Activated B cell treated with CpG ODN at 0.5 μM for 24 hours (primary cell): ENCODE data around the gene CLEC1A. TPM values are rescaled to one million over a fixed set of nuclear protein-coding genes. Genes with fewer than 3 reads are reported as not detected.

Experiments used
- ATAC-seq: fragments of 200-7000 bp; cut with Tn5 transposase; one replicate; pipeline ENCODE4 v1.10.0; 2021; ENCODE audit warnings: low read depth, mild to moderate bottlenecking, moderate library complexity
- CTCF ChIA-PET: fragments of 350-600 bp; sonication (Branson Sonifier 250); formaldehyde crosslinking; loops from one replicate; lab custom pipeline; 2021; ENCODE audit warnings: antibody characterized with exemption; lab: Charles Lee
- POLR2A ChIA-PET: fragments of 350-600 bp; sonication (Branson Sonifier 250); formaldehyde crosslinking; loops from one replicate; lab custom pipeline; 2021; ENCODE audit warnings: antibody characterized with exemption; lab: Charles Lee
- DNase-seq: peaks from one replicate; pipeline ENCODE4 v3.0.0; 2022
- H3K27ac Mint-ChIP-seq: one replicate; pipeline ENCODE4 v1.8.0; 2020; ENCODE audit warnings: mixed read lengths
- H3K27me3 Mint-ChIP-seq: one replicate; pipeline ENCODE4 v1.8.0; 2021; ENCODE audit warnings: mixed read lengths
- H3K36me3 Mint-ChIP-seq: one replicate; pipeline ENCODE4 v1.8.0; 2021; ENCODE audit warnings: low read depth, mixed read lengths
- H3K4me1 Mint-ChIP-seq: one replicate; pipeline ENCODE4 v1.8.0; 2021; ENCODE audit warnings: mixed read lengths
- H3K4me3 Mint-ChIP-seq: one replicate; pipeline ENCODE4 v1.8.0; 2020; ENCODE audit warnings: mild to moderate bottlenecking, mixed read lengths
- H3K9me3 Mint-ChIP-seq: one replicate; pipeline ENCODE4 v1.8.0; 2020; ENCODE audit warnings: mixed read lengths
- intact Hi-C: fragments of 100-400 bp; cut with micrococcal nuclease; formaldehyde crosslinking; loops from one replicate; pipeline ENCODE4 v1.15.1; 2024
- total RNA-seq: library from RNA; stranded (reverse); gene quantifications from 2 replicates; pipeline ENCODE4 v1.2.3, GENCODE V29; 2022
- TF ChIP-seq, protein P1 (sequence below): fragments of 200-600 bp; IDR thresholded peaks from one replicate; pipeline ENCODE4 v1.8.0; 2022; ENCODE audit warnings: antibody characterized with exemption, mild to moderate bottlenecking

Gene CLEC1A
- total RNA-seq, 1 donor from 2014 or later, result not detected

DNA sequence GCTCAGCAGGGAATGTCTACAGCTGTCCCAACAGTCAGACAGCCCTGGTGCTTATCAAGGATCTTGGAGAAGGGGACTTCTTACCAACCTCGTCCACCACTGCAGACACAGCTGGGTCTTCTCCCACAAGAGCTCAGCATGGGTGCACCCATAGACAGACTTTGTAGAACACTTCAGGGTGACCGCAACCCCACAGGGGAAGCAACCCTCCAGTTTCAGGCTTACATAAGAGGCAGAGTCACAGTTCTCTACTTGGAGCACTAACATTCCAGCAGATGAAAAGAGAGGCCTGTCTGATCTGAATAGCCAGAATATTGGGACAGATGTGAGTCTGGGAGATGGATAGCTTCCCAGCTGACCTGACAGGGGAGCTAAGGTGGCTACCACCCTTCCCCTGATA lies 3.5 kb upstream of the CLEC1A start:
- intact Hi-C loops, result no loop called here
- Mint-ChIP-seq H3K36me3 (no peaks in the 10 kb centered on the region), H3K4me3 (no peak overlapping the region), H3K9me3 (peaks cover 8% of the 10 kb centered on the region), H3K4me1 (no peaks in the 10 kb centered on the region), H3K27ac (no peak overlapping the region), H3K27me3 (peaks cover 41% of the 10 kb centered on the region)
- CTCF ChIA-PET, result no interaction called here
- DNase-seq (no peak), ATAC-seq (no peak)
- POLR2A ChIA-PET, result no interaction called here
- TF ChIP-seq, protein P1, sequence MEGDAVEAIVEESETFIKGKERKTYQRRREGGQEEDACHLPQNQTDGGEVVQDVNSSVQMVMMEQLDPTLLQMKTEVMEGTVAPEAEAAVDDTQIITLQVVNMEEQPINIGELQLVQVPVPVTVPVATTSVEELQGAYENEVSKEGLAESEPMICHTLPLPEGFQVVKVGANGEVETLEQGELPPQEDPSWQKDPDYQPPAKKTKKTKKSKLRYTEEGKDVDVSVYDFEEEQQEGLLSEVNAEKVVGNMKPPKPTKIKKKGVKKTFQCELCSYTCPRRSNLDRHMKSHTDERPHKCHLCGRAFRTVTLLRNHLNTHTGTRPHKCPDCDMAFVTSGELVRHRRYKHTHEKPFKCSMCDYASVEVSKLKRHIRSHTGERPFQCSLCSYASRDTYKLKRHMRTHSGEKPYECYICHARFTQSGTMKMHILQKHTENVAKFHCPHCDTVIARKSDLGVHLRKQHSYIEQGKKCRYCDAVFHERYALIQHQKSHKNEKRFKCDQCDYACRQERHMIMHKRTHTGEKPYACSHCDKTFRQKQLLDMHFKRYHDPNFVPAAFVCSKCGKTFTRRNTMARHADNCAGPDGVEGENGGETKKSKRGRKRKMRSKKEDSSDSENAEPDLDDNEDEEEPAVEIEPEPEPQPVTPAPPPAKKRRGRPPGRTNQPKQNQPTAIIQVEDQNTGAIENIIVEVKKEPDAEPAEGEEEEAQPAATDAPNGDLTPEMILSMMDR, result no peak

DNA sequence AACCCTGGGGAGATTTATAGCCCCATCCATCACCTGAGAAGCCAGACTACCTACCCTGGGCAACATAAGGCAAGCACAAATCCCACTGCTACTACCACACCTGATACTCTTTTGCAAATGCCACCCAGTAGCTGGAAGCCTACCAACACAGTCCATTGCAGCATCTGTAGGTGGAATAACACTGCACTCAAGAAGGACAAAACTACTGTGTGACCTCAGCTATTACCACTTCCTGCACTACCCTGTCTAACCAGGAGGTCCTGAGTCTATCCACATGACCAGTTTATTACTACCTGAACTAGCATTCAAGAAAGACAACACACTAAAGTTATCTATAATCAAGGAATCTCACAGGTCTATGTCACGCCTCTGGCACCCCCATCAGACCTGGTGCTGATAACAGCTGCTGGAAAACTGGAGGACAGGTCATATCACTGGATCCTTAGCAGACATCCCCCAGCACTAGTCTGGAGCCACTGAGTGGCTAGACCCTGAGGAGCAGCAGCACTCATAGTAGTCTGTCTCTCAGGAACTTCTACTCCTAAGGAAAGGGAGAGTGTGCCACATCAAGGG lies 2.9 kb upstream of the CLEC1A start:
- ChIA-PET CTCF (no interaction called here), POLR2A (no interaction called here)
- DNase-seq (no peak), ATAC-seq (no peak)
- Mint-ChIP-seq H3K9me3 (peaks cover 6% of the 10 kb centered on the region), H3K4me3 (no peak overlapping the region), H3K27ac (no peak overlapping the region), H3K27me3 (peaks cover 39% of the 10 kb centered on the region), H3K4me1 (no peaks in the 10 kb centered on the region), H3K36me3 (no peaks in the 10 kb centered on the region)
- TF ChIP-seq, protein P1, result no peak
- intact Hi-C loops, result no loop called here

DNA sequence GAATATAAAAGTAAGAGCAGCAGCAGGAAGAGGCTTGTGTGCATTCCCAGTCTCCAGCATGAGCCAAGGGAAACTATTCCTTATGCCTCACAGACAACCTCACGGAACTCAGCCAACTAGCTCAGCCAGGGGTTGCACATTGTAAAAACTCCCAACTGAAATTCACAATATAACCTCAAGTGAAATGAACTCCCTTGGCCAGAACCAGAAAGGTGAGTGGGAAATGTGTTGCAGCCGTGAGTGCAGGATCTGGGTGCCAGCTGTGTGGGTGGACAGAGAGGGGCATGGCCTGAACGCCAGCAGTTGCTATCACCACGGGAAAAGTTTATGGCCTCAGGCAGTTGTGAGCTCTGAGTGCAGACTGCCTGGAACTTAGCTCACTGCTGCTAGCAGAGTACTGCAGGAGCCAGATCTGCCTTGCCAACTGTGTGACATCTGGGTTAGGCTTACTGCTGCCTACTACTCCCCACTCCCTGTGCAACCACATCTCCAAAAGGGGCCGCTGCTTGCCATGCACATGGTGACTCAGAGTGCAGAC lies 2.3 kb upstream of the CLEC1A start:
- H3K27me3 Mint-ChIP-seq, result peaks cover 36% of the 10 kb centered on the region
- H3K9me3 Mint-ChIP-seq, result peaks cover 6% of the 10 kb centered on the region
- TF ChIP-seq, protein P1, result no peak
- ChIA-PET POLR2A (no interaction called here), CTCF (no interaction called here)
- H3K4me1 Mint-ChIP-seq, result no peaks in the 10 kb centered on the region
- DNase-seq (no peak), ATAC-seq (no peak)
- H3K27ac Mint-ChIP-seq, result no peak overlapping the region
- no peak overlapping the region for H3K4me3 Mint-ChIP-seq
- no peaks in the 10 kb centered on the region for H3K36me3 Mint-ChIP-seq
- intact Hi-C loops, result no loop called here

DNA sequence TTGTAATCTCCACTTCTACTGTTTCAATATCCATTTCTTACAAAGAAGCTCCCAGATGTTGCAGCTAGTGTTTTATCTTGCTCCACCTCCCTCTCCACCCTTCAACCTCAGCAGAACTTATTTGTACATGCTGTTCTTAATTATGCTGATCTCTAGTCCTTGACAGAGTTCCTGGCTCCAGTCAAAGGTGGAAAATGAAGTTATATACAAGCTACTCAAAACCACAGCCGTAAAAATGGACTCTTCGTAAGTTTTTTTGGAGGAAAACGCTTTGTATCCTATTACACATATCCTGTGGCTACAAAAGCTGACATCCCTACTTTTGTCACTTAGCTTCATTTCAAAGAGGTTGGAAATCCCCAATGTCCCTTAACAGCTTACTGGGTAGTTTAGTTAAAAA lies 1.3 kb downstream of the CLEC1A start:
- H3K9me3 Mint-ChIP-seq, result no peaks in the 10 kb centered on the region
- peaks cover 19% of the 10 kb centered on the region for H3K27me3 Mint-ChIP-seq
- ChIA-PET POLR2A (no interaction called here), CTCF (no interaction called here)
- DNase-seq, result no peak
- no peak overlapping the region for H3K4me3 Mint-ChIP-seq
- intact Hi-C loops, result no loop called here
- H3K4me1 Mint-ChIP-seq, result no peaks in the 10 kb centered on the region
- TF ChIP-seq, protein P1, result no peak
- no peak for ATAC-seq
- no peak overlapping the region for H3K27ac Mint-ChIP-seq
- H3K36me3 Mint-ChIP-seq, result no peaks in the 10 kb centered on the region

DNA sequence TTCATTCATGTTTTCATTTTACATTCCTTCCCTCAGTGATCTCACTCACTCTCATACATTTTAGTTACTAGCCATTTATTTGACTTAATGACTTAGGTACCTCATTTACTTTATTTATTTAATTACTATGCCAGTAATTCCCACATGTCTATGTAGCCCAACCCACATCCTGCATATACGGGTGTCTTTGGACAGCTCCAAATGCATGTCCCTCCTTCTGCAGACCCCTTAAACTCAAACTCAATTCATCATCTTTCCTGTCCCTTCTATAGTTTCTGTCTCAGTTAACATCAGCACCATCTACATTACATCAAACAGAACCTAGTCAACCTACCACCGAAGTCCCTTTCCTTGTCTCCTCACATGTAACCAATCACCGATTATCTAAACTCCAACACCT lies 2.8 kb downstream of the CLEC1A start:
- intact Hi-C loops, result no loop called here
- Mint-ChIP-seq H3K27me3 (peaks cover 9% of the 10 kb centered on the region), H3K36me3 (no peaks in the 10 kb centered on the region), H3K9me3 (no peaks in the 10 kb centered on the region), H3K27ac (no peak overlapping the region), H3K4me3 (no peak overlapping the region), H3K4me1 (no peaks in the 10 kb centered on the region)
- CTCF ChIA-PET, result no interaction called here
- TF ChIP-seq, protein P1, result no peak
- ATAC-seq (no peak), DNase-seq (no peak)
- POLR2A ChIA-PET, result no interaction called here
